H1 (cell line): ENCODE measurements around the gene NRXN2. TPM values are rescaled to one million over a fixed set of nuclear protein-coding genes. Genes with fewer than 3 reads are reported as not detected.

Source experiments
- CREB1 ChIP-seq: IDR thresholded peaks from 2 replicates; pipeline ENCODE4 v1.6.1; 2012; ENCODE audit warnings: inconsistent platforms
- EGR1 ChIP-seq: IDR thresholded peaks from 2 replicates; pipeline ENCODE4 v1.6.1; 2011; ENCODE audit warnings: low read depth, low read length, borderline replicate concordance
- TBP ChIP-seq: IDR thresholded peaks from 2 replicates; pipeline ENCODE4 v1.6.1; 2011; ENCODE audit warnings: low read depth, low read length, improper control_type of control experiment
- polyA plus RNA-seq, 7 experiments: library from polyadenylated mRNA; depleted of rRNA in 3 of 7; stranded (reverse) in 5 of 7; unstranded in 2 of 7; fragments of >200 nt in 5 of 7; fragments of 200-250 nt in 2 of 7; gene quantifications; 1 replicate in 5 of 7; 2 replicates in 1 of 7; 4 replicates in 1 of 7; pipeline versions ENCODE4 v1.2.1 to v1.2.3, GENCODE V29; 2011 to 2013; ENCODE audit warnings: missing spikeins in 2 of 7, mixed read lengths in 2 of 7
- total RNA-seq: library from RNA; stranded (reverse); fragmentation: NEBNext Ultra II Directional; extraction: Animal tissue kit (Norgen Biotek cat#: 25700); gene quantifications from 2 replicates; pipeline ENCODE4 v1.2.1, GENCODE V29; 2021

The NRXN2 gene
- total and polyA plus RNA-seq, 2 of the 8 experiments (the other 6 are each of a cell fraction or from before 2014, with no cell fraction given), result 1.3 to 11.5 TPM

- TF ChIP-seq EGR1 (no peak), TBP (no peak), CREB1 (no peak)
Observed at GRCh38 chr11:64571410-64572091, 151.4 kb downstream of the NRXN2 start (continued).
